K562 (cell line): ENCODE data around the gene ZNF622. TPM values are rescaled to one million over a fixed set of nuclear protein-coding genes. Genes with fewer than 3 reads are reported as not detected.

ENCODE experiments used
- ARHGAP35 ChIP-seq: fragments of 450-650 bp; IDR thresholded peaks from 2 replicates; pipeline ENCODE4 v1.6.1; 2018; ENCODE audit not compliant: partially characterized antibody
- CREBBP ChIP-seq: IDR thresholded peaks from one replicate; pipeline ENCODE4 v1.6.1; 2012; ENCODE audit warnings: low read depth, mild to moderate bottlenecking, control low read depth, inconsistent platforms, low read length
- DIDO1 ChIP-seq: fragments of 450-650 bp; IDR thresholded peaks from 2 replicates; pipeline ENCODE4 v1.6.1; 2016; ENCODE audit warnings: low read depth, missing biosample characterization, missing genetic modification characterization
- E2F3 ChIP-seq: fragments of 250-450 bp; sonication (Bioruptor Pico); IDR thresholded peaks from 2 replicates; pipeline ENCODE4 v1.4.0; 2020; ENCODE audit warnings: mild to moderate bottlenecking
- E2F4 ChIP-seq: sonication (generic); formaldehyde crosslinking; IDR thresholded peaks from 2 replicates; pipeline ENCODE4 v1.8.0; 2022; ENCODE audit warnings: mild to moderate bottlenecking, low read depth, missing genetic modification reagents
- EHMT2 ChIP-seq: fragments of 450-650 bp; IDR thresholded peaks from 2 replicates; pipeline ENCODE4 v1.6.1; 2018; ENCODE audit warnings: antibody characterized with exemption
- MYC ChIP-seq, 2 experiments: fragments of 250-450 bp in 1 of 2; sonication (Bioruptor Pico) in 1 of 2; IDR thresholded peaks; 2 replicates each; pipeline versions ENCODE4 v1.5.1 to v1.6.1; 2012 to 2021; ENCODE audit warnings: low read depth in 2 of 2, borderline replicate concordance in 1 of 2, improper control_type of control experiment in 1 of 2, low read length in 1 of 2, mild to moderate bottlenecking in 1 of 2, moderate library complexity in 1 of 2
- NCOR1 ChIP-seq: fragments of 450-650 bp; IDR thresholded peaks from 2 replicates; pipeline ENCODE4 v1.6.1; 2016; ENCODE audit warnings: mild to moderate bottlenecking, moderate library complexity
- NR0B1 ChIP-seq: fragments of 450-650 bp; IDR thresholded peaks from one replicate; pipeline ENCODE4 v1.6.1; 2018; ENCODE audit warnings: mild to moderate bottlenecking, moderate library complexity; ENCODE audit not compliant: partially characterized antibody
- NRF1 ChIP-seq, 2 experiments: fragments of 450-650 bp; IDR thresholded peaks in 1 of 2; conservative IDR thresholded peaks in 1 of 2; 2 replicates each; pipeline ENCODE4 v1.6.1; 2014; ENCODE audit warnings: mild to moderate bottlenecking in 2 of 2
- POLR2H ChIP-seq: IDR thresholded peaks from 2 replicates; pipeline ENCODE4 v1.6.1; 2016; ENCODE audit warnings: missing genetic modification characterization, low read depth, mild to moderate bottlenecking, control low read depth, missing compliant biosample characterization, moderate library complexity
- PRDM10 ChIP-seq: fragments of 450-650 bp; IDR thresholded peaks from 2 replicates; pipeline ENCODE4 v1.6.1; 2018; ENCODE audit not compliant: partially characterized antibody
- RFX5 ChIP-seq: IDR thresholded peaks from 2 replicates; pipeline ENCODE4 v1.6.1; 2011; ENCODE audit warnings: low read depth, mild to moderate bottlenecking, improper control_type of control experiment, low read length
- SIN3A ChIP-seq, 2 experiments: fragments of 150-350 bp in 1 of 2; IDR thresholded peaks; 2 replicates each; pipeline ENCODE4 v1.6.1; 2011 to 2016; ENCODE audit warnings: borderline replicate concordance in 2 of 2, low read depth in 2 of 2, low read length in 2 of 2, mild to moderate bottlenecking in 2 of 2, moderate library complexity in 2 of 2; ENCODE audit not compliant: control insufficient read depth in 1 of 2
- SMAD2 ChIP-seq: fragments of 150-350 bp; IDR thresholded peaks from 2 replicates; pipeline ENCODE4 v1.6.1; 2014; ENCODE audit warnings: low read depth, mild to moderate bottlenecking, low read length
- TAL1 ChIP-seq: fragments of 450-650 bp; IDR thresholded peaks from 2 replicates; pipeline ENCODE4 v1.6.1; 2016; ENCODE audit warnings: mild to moderate bottlenecking
- THAP12 ChIP-seq: fragments of 250-450 bp; sonication (Bioruptor Pico); IDR thresholded peaks from 2 replicates; pipeline ENCODE4 v1.9.0; 2021; ENCODE audit warnings: mild to moderate bottlenecking, inconsistent platforms
- ZBTB8A ChIP-seq: fragments of 450-650 bp; IDR thresholded peaks from 2 replicates; pipeline ENCODE4 v1.6.1; 2018; ENCODE audit warnings: mild to moderate bottlenecking, moderate library complexity; ENCODE audit not compliant: partially characterized antibody
- ZC3H11A ChIP-seq: IDR thresholded peaks from 2 replicates; pipeline ENCODE4 v1.6.1; 2012; ENCODE audit warnings: low read depth, low read length, improper control_type of control experiment
- ZNF175 ChIP-seq: fragments of 200-800 bp; sonication (Bioruptor generic); IDR thresholded peaks from 2 replicates; pipeline ENCODE4 v1.6.1; 2016; ENCODE audit warnings: low read depth, mild to moderate bottlenecking, missing genetic modification characterization, missing compliant biosample characterization
- polyA plus RNA-seq, 8 experiments: library from polyadenylated mRNA; depleted of rRNA in 4 of 8; stranded (reverse) in 5 of 8; unstranded in 3 of 8; fragments of >200 nt; fragmentation: Nextera tagmentation in 2 of 8; fragmentation: Illumina TruSeq in 1 of 8; extraction: Ambion mirVana in 2 of 8; extraction: Trizol in 1 of 8; gene quantifications; 2 replicates each; pipeline versions ENCODE4 v1.2.1 to v1.2.3, GENCODE V29; 2011 to 2014; ENCODE audit warnings: inconsistent platforms in 1 of 8, missing spikeins in 1 of 8
- total RNA-seq, 7 experiments: library from RNA; depleted of rRNA in 6 of 7; stranded (reverse); fragments of >200 nt in 6 of 7; fragmentation: Illumina TruSeq in 2 of 7; extraction: Trizol in 2 of 7; gene quantifications; 2 replicates each; pipeline versions ENCODE4 v1.2.1 to v1.2.3, GENCODE V29; 2011 to 2021; ENCODE audit warnings: low replicate concordance in 1 of 7

The ZNF622 gene
- total and polyA plus RNA-seq, 9 of the 15 experiments (the other 6 are each of a cell fraction or from before 2014, with no cell fraction given), result 9.6 to 51.5 (median 32.3) TPM

GRCh38 chr5:16418471-16418922 lies 47.1 kb downstream of the ZNF622 start (continued):
- TF ChIP-seq EHMT2 (peak; percentile 70), POLR2H (no peak), SIN3A (IDR thresholded peaks at IDR 0.05; ENCODE audit: borderline replicate concordance in 2 of 2, control insufficient read depth in 1 of 2, low read depth in 2 of 2, low read length in 2 of 2) (no peak), PRDM10 (no peak), NRF1 (conservative IDR thresholded peaks at IDR 0.05 in 1 of 2, IDR thresholded peaks at IDR 0.05 in 1 of 2) (peak in 1 of 2 experiments; percentile 36; a peak in 1 of 4 replicates), SMAD2 (no peak), DIDO1 (no peak), ZC3H11A (no peak), ARHGAP35 (no peak), THAP12 (0 out of 2 replicates have a peak, but pooled peaks have one; percentile 36), ZNF175 (CRISPR knock-in tag) (0 out of 2 replicates have a peak, but pooled peaks have one; percentile 53), MYC (IDR thresholded peaks at IDR 0.05; ENCODE audit: low read depth, low read length) (peak; percentile 66; the same call in 1 of the 2 replicates), MYC (CRISPR knock-in tag; IDR thresholded peaks at IDR 0.05; ENCODE audit: borderline replicate concordance, low read depth) (no peak), CREBBP (no peak), TAL1 (peak; percentile 100), ZBTB8A (no peak), E2F3 (CRISPR knock-in tag) (peak; percentile 72; the same call in 1 of the 2 replicates), NCOR1 (peak; percentile 100), NR0B1 (no peak), E2F4 (CRISPR knock-in tag) (no peak), RFX5 (no peak)
